Effector memory CD4-positive, alpha-beta T cell (primary cell): Measurements from ENCODE around the gene GOLPH3.
A peak's percentile ranks its signal among the peaks of the same experiment; 100 is the strongest.
"Not testable (repeated sequence)": the region's sequence is repeated elsewhere in the genome, so short reads cannot be mapped to it uniquely, and the experiment has no call there.

Experiments
- DNase-seq, 3 donors: peaks; one replicate each; pipeline ENCODE4 v3.0.0-alpha.2; 2020
- H3K27ac ChIP-seq: 2 replicates; pipeline ENCODE4 v1.7.0; 2013; ENCODE audit warnings: mild to moderate bottlenecking, low read length, moderate library complexity; ENCODE audit not compliant: insufficient read depth, poor library complexity, severe bottlenecking
- H3K27me3 ChIP-seq: replicated peaks from 2 replicates; pipeline ENCODE4 v1.7.0; 2013; ENCODE audit warnings: mild to moderate bottlenecking, low read length; ENCODE audit not compliant: insufficient read depth, control insufficient read depth, poor library complexity, severe bottlenecking
- H3K36me3 ChIP-seq: 2 replicates; pipeline ENCODE4 v1.7.0; 2013; ENCODE audit warnings: mild to moderate bottlenecking, low read length, moderate library complexity; ENCODE audit not compliant: control insufficient read depth, insufficient read depth
- H3K4me1 ChIP-seq: 2 replicates; pipeline ENCODE4 v1.7.0; 2013; ENCODE audit warnings: low read length, mild to moderate bottlenecking; ENCODE audit not compliant: control insufficient read depth, insufficient read depth, poor library complexity, severe bottlenecking
- H3K4me3 ChIP-seq: 2 replicates; pipeline ENCODE4 v1.7.0; 2013; ENCODE audit warnings: low read length, low read depth, mild to moderate bottlenecking; ENCODE audit not compliant: insufficient read depth, poor library complexity, severe bottlenecking
- H3K9me3 ChIP-seq: 2 replicates; pipeline ENCODE4 v1.7.0; 2013; ENCODE audit warnings: mild to moderate bottlenecking, low read length, moderate library complexity; ENCODE audit not compliant: control insufficient read depth

Gene GOLPH3

GRCh38 chr5:32123889-32124676 lies 50.0 kb downstream of the GOLPH3 start:
- Histone ChIP-seq H3K9me3 (no peaks in the 10 kb centered on the region), H3K36me3 (peaks cover 28% of the 10 kb centered on the region), H3K27ac (no peak overlapping the region), H3K4me3 (no peak overlapping the region), H3K4me1 (no peaks in the 10 kb centered on the region), H3K27me3 (no peaks in the 10 kb centered on the region)
- DNase-seq: no peak

- peaks cover 28% of the 10 kb centered on the region for H3K36me3 ChIP-seq
- no peaks in the 10 kb centered on the region for H3K27me3 ChIP-seq
- no peak overlapping the region for H3K27ac ChIP-seq
- no peaks in the 10 kb centered on the region for H3K4me1 ChIP-seq
- no peak for DNase-seq
- no peak overlapping the region for H3K4me3 ChIP-seq
- H3K9me3 ChIP-seq: no peaks in the 10 kb centered on the region
Measured at GRCh38 chr5:32123058-32123805, 50.9 kb downstream of the GOLPH3 start.

GRCh38 chr5:32118922-32119321 lies 55.2 kb downstream of the GOLPH3 start:
- not testable (repeated sequence) for H3K27ac ChIP-seq, DNase-seq, H3K4me3 ChIP-seq, H3K27me3 ChIP-seq, H3K9me3 ChIP-seq, H3K4me1 ChIP-seq
- peaks cover 11% of the 10 kb centered on the region for H3K36me3 ChIP-seq

- H3K4me1 ChIP-seq: no peaks in the 10 kb centered on the region
- H3K27me3 ChIP-seq: no peaks in the 10 kb centered on the region
- H3K9me3 ChIP-seq: no peaks in the 10 kb centered on the region
- H3K4me3 ChIP-seq: no peak overlapping the region
- DNase-seq: no peak
- no peak overlapping the region for H3K27ac ChIP-seq
- peaks cover 16% of the 10 kb centered on the region for H3K36me3 ChIP-seq
Measured at GRCh38 chr5:32116574-32117313, 57.4 kb downstream of the GOLPH3 start.

- Histone ChIP-seq H3K4me1 (no peaks in the 10 kb centered on the region), H3K36me3 (peaks cover 17% of the 10 kb centered on the region), H3K27me3 (no peaks in the 10 kb centered on the region), H3K27ac (no peak overlapping the region), H3K4me3 (no peak overlapping the region), H3K9me3 (no peaks in the 10 kb centered on the region)
- no peak for DNase-seq
Measured at GRCh38 chr5:32115985-32116384, 58.1 kb downstream of the GOLPH3 start.

GRCh38 chr5:32110111-32110696 lies 63.9 kb downstream of the GOLPH3 start:
- Histone ChIP-seq H3K9me3 (no peaks in the 10 kb centered on the region), H3K4me3 (no peak overlapping the region), H3K36me3 (peaks cover 36% of the 10 kb centered on the region), H3K4me1 (no peaks in the 10 kb centered on the region), H3K27ac (peak overlapping the region; percentile 13), H3K27me3 (no peaks in the 10 kb centered on the region)
- DNase-seq: no peak

- Histone ChIP-seq H3K9me3 (no peaks in the 10 kb centered on the region), H3K4me3 (no peak overlapping the region), H3K4me1 (no peaks in the 10 kb centered on the region), H3K36me3 (peaks cover 39% of the 10 kb centered on the region), H3K27ac (no peak overlapping the region), H3K27me3 (no peaks in the 10 kb centered on the region)
- DNase-seq: no peak
Measured at GRCh38 chr5:32109236-32109635, 64.9 kb downstream of the GOLPH3 start.

- peaks cover 39% of the 10 kb centered on the region for H3K36me3 ChIP-seq
Measured at GRCh38 chr5:32108167-32108566, 66.0 kb downstream of the GOLPH3 start.

GRCh38 chr5:32107291-32107690 lies 66.8 kb downstream of the GOLPH3 start:
- H3K27ac ChIP-seq: no peak overlapping the region
- no peaks in the 10 kb centered on the region for H3K27me3 ChIP-seq
- no peak overlapping the region for H3K4me3 ChIP-seq
- no peaks in the 10 kb centered on the region for H3K4me1 ChIP-seq
- H3K36me3 ChIP-seq: peaks cover 35% of the 10 kb centered on the region
- H3K9me3 ChIP-seq: no peaks in the 10 kb centered on the region
- no peak for DNase-seq

More at GRCh38 chr5:32108167-32108566, 66.0 kb downstream of the GOLPH3 start:
- no peaks in the 10 kb centered on the region for H3K27me3 ChIP-seq
- no peak overlapping the region for H3K4me3 ChIP-seq
- no peaks in the 10 kb centered on the region for H3K4me1 ChIP-seq
- DNase-seq: no peak
- no peaks in the 10 kb centered on the region for H3K9me3 ChIP-seq
- no peak overlapping the region for H3K27ac ChIP-seq
